ENCODE measurements around the gene TMEM44.

DNA sequence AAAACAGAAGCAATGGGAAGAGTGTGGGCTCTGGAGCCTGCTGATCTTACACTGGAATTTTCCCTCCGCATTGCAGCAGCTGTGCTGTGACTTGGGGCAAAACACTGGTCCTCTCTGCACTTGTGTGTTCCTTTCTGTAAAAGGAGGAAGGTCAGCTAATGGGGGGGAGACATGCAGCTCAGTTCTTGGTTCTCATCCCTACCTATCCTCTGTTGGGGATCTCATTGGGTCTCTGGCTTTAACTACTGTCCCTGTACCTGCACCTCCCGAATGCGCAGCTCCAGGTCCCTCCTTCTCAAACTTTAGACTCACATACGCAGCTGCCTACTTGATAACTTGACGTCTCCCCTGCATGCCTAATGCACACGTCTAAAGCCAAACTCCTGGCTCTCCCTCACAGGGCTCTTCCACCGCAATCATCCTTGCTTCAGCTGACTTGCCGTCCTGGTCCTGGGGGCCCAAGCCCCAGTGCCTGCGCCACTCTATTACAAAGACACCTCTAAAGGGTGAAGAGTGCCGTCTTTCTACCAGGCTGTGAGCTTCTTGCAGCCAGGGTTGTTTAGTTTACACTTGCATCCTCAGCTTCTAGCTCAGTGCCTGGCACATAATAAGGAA lies 5.9 kb upstream of the TMEM44 start:
- TF ChIP-seq, protein P1, sequence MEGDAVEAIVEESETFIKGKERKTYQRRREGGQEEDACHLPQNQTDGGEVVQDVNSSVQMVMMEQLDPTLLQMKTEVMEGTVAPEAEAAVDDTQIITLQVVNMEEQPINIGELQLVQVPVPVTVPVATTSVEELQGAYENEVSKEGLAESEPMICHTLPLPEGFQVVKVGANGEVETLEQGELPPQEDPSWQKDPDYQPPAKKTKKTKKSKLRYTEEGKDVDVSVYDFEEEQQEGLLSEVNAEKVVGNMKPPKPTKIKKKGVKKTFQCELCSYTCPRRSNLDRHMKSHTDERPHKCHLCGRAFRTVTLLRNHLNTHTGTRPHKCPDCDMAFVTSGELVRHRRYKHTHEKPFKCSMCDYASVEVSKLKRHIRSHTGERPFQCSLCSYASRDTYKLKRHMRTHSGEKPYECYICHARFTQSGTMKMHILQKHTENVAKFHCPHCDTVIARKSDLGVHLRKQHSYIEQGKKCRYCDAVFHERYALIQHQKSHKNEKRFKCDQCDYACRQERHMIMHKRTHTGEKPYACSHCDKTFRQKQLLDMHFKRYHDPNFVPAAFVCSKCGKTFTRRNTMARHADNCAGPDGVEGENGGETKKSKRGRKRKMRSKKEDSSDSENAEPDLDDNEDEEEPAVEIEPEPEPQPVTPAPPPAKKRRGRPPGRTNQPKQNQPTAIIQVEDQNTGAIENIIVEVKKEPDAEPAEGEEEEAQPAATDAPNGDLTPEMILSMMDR (IDR thresholded peaks at IDR 0.05) = no peak
- no peak for TF ChIP-seq ZFX (IDR thresholded peaks at IDR 0.05; ENCODE audit: borderline replicate concordance)

Measured in 22Rv1 (cell line).